ENCODE measurements around the gene MICAL3.

Gene MICAL3

GRCh38 chr22:17789379-17790200 lies 234.8 kb downstream of the MICAL3 start:
- no peak for ATAC-seq (ENCODE audit: low read depth)
- Histone ChIP-seq H3K4me1 (ENCODE audit: insufficient read depth, poor library complexity, severe bottlenecking) (no peaks in the 10 kb centered on the region), H3K36me3 (ENCODE audit: low read depth) (peaks cover 4% of the 10 kb centered on the region; the same call in 1 of the 2 replicates), H3K9me3 (ENCODE audit: severe bottlenecking) (no peaks in the 10 kb centered on the region), H3K4me3 (ENCODE audit: severe bottlenecking) (no peak overlapping the region), H3K27ac (ENCODE audit: poor library complexity, severe bottlenecking) (no peak overlapping the region), H3K27me3 (ENCODE audit: insufficient read depth, poor library complexity, severe bottlenecking) (no peaks in the 10 kb centered on the region)
- no peak for TF ChIP-seq CTCF (IDR thresholded peaks at IDR 0.05; ENCODE audit: poor library complexity, severe bottlenecking)
- no peak for DNase-seq (ENCODE audit: low spot score)

DNA sequence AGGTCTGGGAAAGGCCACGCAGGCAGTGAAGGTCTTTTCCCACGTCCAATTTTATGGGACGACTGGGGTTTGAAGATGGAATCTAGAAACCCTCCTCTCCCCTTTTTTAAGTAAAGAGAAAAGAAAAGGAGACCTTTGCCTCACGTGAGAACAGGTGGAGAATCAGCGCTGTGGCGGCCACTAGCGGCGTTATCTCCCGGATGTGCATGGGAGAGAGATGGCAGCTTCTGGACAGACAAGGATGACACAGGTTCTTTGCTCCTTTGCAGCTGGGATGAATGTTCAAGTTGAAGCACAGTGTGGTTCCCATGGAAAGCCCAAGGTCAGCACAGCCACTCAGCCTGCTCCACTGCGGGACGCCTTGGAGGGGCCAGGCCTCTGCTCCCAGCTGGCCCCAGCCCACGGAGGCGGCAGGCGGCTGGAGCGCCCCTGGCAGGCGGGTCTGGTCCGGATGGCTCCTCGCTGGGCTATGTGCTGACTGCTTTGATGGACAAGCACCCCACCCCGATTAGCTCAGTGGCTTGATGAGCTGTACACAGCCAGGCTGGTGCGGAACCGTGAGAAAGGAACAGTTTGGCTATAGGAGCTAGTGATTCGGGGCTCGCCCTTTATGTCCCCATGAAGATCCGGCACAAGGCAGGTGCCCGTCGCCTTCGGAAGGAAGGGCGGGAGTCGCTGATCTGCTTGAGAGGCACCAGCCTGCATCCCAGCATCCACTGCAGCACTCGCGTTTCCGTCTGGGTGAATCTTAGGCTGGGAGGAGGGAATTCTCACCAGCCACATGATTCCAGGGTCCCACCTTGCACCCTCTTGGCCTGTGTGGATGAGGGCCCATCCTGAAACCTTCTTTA lies 235.6 kb downstream of the MICAL3 start:
- no peak overlapping the region for H3K4me3 ChIP-seq (ENCODE audit: severe bottlenecking)
- TF ChIP-seq CTCF (IDR thresholded peaks at IDR 0.05; ENCODE audit: poor library complexity, severe bottlenecking) = no peak
- no peaks in the 10 kb centered on the region for H3K27me3 ChIP-seq (ENCODE audit: insufficient read depth, poor library complexity, severe bottlenecking)
- no peak for ATAC-seq (ENCODE audit: low read depth)
- H3K4me1 ChIP-seq (ENCODE audit: insufficient read depth, poor library complexity, severe bottlenecking) = no peaks in the 10 kb centered on the region
- DNase-seq (ENCODE audit: low spot score) = no peak
- H3K9me3 ChIP-seq (ENCODE audit: severe bottlenecking) = no peaks in the 10 kb centered on the region
- peaks cover 4% of the 10 kb centered on the region; the same call in 1 of the 2 replicates for H3K36me3 ChIP-seq (ENCODE audit: low read depth)
- no peak overlapping the region for H3K27ac ChIP-seq (ENCODE audit: poor library complexity, severe bottlenecking)

DNA sequence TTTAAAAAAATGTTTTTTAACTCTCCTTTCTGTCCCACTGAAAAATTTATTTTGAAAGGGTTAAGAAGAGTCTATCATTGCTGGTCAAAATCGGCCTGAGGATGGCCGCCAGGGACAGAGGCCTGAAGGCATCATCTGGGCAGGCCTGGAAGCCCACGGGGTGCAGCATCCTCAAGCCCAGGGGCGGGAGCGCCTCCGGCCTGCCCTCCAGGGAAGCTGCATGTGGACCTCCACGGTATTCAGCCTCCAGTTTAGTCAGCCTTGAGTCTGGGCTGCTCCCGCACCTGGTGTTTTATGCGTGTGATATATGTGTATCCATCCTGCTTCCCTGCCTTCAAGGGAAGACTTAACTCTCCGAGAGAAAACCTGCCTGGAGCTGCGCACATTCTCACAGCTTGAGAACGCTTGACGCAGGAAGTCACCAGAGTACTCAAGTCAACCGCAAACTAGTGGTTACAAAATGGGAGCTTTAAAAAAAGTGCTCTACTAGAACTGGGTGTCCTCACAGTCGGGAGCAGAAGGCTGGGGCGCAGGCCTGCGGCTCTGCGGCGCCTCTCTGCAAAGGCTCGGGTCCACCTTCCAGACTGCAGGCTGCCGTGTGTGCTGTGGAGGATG lies 236.5 kb downstream of the MICAL3 start:
- no peak for DNase-seq (ENCODE audit: low spot score)
- Histone ChIP-seq H3K27me3 (ENCODE audit: insufficient read depth, poor library complexity, severe bottlenecking) (no peaks in the 10 kb centered on the region), H3K36me3 (ENCODE audit: low read depth) (peaks cover 4% of the 10 kb centered on the region; the same call in 1 of the 2 replicates), H3K4me1 (ENCODE audit: insufficient read depth, poor library complexity, severe bottlenecking) (no peaks in the 10 kb centered on the region), H3K9me3 (ENCODE audit: severe bottlenecking) (no peaks in the 10 kb centered on the region), H3K27ac (ENCODE audit: poor library complexity, severe bottlenecking) (no peak overlapping the region), H3K4me3 (ENCODE audit: severe bottlenecking) (no peak overlapping the region)
- no peak for TF ChIP-seq CTCF (IDR thresholded peaks at IDR 0.05; ENCODE audit: poor library complexity, severe bottlenecking)
- no peak for ATAC-seq (ENCODE audit: low read depth)

DNA sequence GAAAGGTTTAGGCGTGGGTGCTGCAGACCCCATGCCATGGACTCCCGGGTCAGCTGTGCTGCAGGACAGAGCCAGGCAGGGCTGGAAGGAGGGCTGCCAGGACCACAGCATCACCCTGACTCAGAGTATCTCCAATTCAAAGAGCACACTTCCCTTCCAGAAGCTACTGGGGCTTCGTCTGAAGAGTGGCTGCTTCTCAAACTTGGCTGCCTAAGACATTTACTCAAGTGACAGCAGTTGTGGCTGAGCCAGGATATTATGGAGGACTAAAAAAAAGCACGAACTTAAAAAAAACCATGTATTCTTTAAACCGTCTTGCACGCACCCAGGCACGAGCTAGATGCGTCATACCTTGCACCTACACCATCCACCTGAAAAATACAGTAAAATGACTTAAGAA lies 237.1 kb downstream of the MICAL3 start:
- no peaks in the 10 kb centered on the region for H3K9me3 ChIP-seq (ENCODE audit: severe bottlenecking)
- H3K4me3 ChIP-seq (ENCODE audit: severe bottlenecking) = no peak overlapping the region
- no peaks in the 10 kb centered on the region for H3K4me1 ChIP-seq (ENCODE audit: insufficient read depth, poor library complexity, severe bottlenecking)
- no peak for TF ChIP-seq CTCF (IDR thresholded peaks at IDR 0.05; ENCODE audit: poor library complexity, severe bottlenecking)
- ATAC-seq (ENCODE audit: low read depth) (peak; percentile 20; the same call in 1 of the 3 replicates), DNase-seq (ENCODE audit: low spot score) (no peak)
- peaks cover 4% of the 10 kb centered on the region; the same call in 1 of the 2 replicates for H3K36me3 ChIP-seq (ENCODE audit: low read depth)
- peak overlapping the region; percentile 21 for H3K27ac ChIP-seq (ENCODE audit: poor library complexity, severe bottlenecking)
- no peaks in the 10 kb centered on the region for H3K27me3 ChIP-seq (ENCODE audit: insufficient read depth, poor library complexity, severe bottlenecking)
